Vagina (tissue), 2 donors: ENCODE measurements around the gene UBA6.

Experiments
- CTCF ChIP-seq, 3 experiments: fragments of 450-650 bp in 2 of 3; fragments of 200-600 bp in 1 of 3; sonication (generic) in 1 of 3; IDR thresholded peaks; one replicate each; pipeline ENCODE4 v1.5.1; 2017 to 2019; ENCODE audit warnings: antibody characterized with exemption in 3 of 3, mild to moderate bottlenecking in 2 of 3, moderate library complexity in 2 of 3
- POLR2A ChIP-seq, 2 donors: fragments of 450-650 bp; IDR thresholded peaks; one replicate each; pipeline ENCODE4 v1.6.1; 2017; ENCODE audit warnings: antibody characterized with exemption in 2 of 2, mild to moderate bottlenecking in 2 of 2, moderate library complexity in 2 of 2
- POLR2AphosphoS5 ChIP-seq, 2 donors: sonication (generic); formaldehyde crosslinking; IDR thresholded peaks; one replicate each; pipeline ENCODE4 v1.9.0; 2017; ENCODE audit warnings: antibody characterized with exemption in 2 of 2, mild to moderate bottlenecking in 2 of 2, low read depth in 1 of 2; ENCODE audit not compliant: insufficient read depth in 1 of 2

GRCh38 chr4:67721315-67721769, 20.4 kb upstream of the UBA6 start:
- TF ChIP-seq CTCF (IDR thresholded peaks at IDR 0.05) (no peak), POLR2A (IDR thresholded peaks at IDR 0.05) (no peak), POLR2AphosphoS5 (IDR thresholded peaks at IDR 0.05; ENCODE audit: insufficient read depth in 1 of 2, low read depth in 1 of 2) (no peak)
